HG02588 (cell line): ENCODE data around the gene FEM1A.
"Not testable (repeated sequence)": the region's sequence is repeated elsewhere in the genome, so short reads cannot be mapped to it uniquely, and the experiment has no call there.

Experiments used
- ATAC-seq: cut with Tn5 transposase; IDR thresholded peaks from one replicate; pipeline ENCODE4 v1.9.1; 2021; ENCODE audit warnings: mild to moderate bottlenecking, moderate library complexity; ENCODE audit not compliant: unreplicated experiment

FEM1A gene

DNA sequence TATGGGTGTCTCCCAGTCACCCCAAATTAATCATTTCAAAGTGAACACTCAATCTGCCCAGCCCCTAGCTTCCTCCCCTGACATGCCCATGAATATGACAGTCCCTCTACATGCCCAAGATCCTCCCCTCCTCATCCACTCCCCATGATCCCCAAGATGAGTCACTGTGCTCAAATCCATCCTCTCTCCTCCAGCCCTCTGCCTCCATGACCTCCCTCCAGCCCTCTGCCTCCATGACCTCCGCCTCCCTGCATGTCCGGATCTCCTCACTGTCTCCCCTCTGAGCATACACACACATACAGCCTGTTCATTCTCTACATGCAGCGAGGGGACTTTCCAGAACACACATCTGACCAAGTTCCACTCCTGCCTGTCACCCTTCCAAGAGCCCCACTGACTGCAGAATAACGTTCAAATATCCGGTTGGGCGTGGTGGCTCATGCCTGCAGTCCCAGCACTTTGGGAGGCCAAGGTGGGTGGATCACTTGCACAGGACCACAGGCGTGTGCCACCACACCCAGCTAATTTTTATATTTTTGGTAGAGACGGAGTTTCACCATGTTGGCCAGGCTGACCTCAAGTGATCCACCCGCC lies 18.4 kb upstream of the FEM1A start:
- no peak for ATAC-seq

DNA sequence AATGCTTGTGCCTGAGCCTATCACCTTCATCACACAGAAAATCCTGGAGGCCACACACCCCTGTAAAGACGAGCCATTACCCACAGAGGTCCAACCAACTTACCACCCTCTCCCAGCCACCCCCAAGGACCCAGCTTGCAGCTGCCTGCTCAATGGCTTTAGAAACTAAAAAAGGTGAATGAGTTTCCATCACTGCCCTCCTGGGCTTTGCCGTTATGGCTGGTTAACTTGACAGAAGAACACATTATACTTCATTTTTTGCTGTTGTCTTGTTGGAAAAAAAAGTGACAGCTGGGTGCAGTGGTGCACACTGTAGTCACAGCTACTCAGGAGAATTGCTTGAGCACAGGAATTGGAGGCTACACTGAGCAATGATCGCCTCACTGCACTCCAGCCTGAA lies 17.4 kb upstream of the FEM1A start:
- no peak for ATAC-seq

GRCh38 chr19:4775627-4776152 lies 15.8 kb upstream of the FEM1A start:
- no peak for ATAC-seq

GRCh38 chr19:4776436-4777211 lies 14.9 kb upstream of the FEM1A start:
- ATAC-seq, result no peak

GRCh38 chr19:4778124-4778523 lies 13.4 kb upstream of the FEM1A start:
- not testable (repeated sequence) for ATAC-seq

DNA sequence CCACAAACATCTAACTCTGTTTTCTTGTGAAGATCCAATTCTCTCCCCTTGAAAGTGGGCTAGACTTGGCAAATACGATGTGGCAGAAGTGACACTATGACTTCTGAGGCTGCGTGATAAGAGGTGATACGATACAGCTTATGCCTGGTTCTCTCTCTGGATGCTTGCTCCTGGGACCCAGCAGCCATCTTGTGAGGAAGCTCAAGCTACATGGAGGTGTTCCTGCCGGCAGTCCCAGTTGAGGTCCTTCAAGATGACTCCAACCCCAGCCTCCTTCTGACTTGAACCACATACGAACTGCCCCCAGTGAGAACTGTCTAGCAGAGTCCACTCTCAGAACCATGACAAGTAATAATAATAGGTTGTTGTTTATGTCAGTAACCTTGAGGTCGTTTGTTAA lies 10.7 kb upstream of the FEM1A start:
- ATAC-seq, result no peak

DNA sequence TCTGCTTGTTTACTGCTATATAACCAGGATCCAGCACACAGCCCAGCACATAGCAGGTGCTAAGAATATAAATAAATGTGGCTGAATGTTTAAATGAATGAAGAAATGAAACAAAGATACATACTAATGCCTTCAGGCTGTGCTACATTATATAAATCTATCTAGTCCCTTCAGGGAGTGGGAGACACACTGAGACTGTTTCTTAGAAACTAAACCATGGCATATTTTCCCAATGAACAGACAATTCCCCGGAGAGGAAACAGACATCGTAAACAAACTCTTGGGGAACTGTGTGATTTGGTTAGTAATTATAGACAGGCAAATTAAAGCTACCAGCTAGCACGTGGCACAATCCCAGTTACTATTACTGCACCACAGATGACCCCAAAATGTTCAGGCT lies 9.7 kb upstream of the FEM1A start:
- no peak for ATAC-seq

DNA sequence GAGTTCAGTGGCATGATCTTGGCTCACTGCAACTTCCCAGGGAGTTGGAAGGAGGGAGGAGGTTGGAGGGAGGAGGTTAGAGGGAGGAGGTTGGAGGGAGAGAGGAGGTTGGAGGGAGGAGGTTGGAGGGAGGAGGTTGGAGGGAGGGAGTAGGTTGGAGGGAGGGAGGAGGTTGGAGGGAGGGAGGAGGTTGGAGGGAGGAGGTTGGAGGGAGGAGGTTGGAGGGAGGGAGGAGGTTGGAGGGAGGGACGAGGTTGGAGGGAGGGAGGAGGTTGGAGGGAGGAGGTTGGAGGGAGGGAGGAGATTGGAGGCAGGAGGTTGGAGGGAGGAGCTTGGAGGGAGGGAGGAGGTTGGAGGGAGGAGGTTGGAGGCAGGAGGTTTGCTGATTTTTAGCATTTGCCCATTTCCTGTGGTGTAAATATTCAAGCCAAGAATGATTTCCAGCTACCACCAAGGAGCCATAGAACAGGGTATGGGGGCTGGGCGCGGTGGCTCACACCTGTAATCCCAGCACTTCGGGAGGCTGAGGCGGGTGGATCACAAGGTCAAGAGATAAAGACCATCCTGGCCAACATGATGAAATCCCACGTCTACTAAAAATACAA lies 5.0 kb upstream of the FEM1A start:
- not testable (repeated sequence) for ATAC-seq

DNA sequence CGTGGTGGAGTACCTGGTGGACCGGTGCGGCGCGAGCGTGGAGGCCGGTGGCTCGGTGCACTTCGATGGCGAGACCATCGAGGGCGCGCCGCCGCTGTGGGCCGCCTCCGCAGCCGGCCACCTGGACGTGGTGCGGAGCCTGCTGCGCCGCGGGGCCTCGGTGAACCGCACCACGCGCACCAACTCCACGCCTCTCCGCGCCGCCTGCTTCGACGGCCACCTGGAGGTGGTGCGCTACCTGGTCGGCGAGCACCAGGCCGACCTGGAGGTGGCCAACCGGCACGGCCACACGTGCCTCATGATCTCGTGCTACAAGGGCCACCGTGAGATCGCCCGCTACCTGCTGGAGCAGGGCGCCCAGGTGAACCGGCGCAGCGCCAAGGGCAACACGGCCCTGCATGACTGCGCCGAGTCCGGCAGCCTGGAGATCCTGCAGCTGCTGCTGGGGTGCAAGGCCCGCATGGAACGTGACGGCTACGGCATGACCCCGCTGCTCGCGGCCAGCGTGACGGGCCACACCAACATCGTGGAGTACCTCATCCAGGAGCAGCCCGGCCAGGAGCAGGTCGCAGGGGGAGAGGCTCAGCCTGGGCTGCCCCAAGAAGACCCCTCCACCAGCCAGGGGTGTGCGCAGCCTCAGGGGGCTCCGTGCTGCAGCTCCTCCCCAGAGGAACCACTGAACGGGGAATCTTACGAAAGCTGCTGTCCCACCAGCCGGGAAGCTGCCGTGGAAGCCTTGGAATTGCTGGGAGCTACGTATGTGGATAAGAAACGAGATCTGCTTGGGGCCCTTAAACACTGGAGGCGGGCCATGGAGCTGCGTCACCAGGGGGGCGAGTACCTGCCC lies 708 bp downstream of the FEM1A start:
- not testable (repeated sequence) for ATAC-seq

GRCh38 chr19:4792866-4793195 lies 1.3 kb downstream of the FEM1A start:
- ATAC-seq, result not testable (repeated sequence)

DNA sequence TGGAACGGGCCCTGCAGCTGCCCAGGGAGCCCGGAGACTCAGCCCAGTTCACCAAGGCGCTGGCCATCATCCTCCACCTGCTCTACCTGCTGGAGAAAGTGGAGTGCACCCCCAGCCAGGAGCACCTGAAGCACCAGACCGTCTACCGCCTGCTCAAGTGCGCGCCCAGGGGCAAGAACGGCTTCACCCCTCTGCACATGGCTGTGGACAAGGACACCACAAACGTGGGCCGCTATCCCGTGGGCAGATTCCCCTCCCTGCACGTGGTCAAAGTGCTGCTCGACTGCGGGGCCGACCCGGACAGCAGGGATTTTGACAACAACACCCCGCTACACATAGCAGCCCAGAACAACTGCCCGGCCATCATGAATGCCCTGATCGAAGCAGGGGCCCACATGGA lies 1.7 kb downstream of the FEM1A start:
- not testable (repeated sequence) for ATAC-seq

DNA sequence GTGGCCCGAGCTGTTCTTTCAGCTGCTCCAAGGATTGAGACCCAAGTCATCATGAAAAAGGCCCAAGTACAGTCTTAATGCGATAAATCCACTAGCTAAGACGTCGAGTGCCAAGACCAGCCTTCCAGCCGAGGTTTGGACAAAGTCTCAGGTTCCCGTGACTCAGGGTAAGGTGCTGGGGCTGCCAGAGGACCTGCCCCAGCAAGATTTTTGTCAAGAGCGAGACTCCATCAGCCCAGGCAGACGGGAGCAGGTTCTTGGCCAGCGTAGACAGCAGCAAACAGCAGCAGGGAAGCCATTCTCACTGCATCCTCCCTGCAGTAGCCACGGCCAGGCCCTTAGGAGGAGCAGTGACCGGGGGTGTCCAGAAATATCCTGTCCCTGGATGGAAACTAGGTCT lies 3.4 kb downstream of the FEM1A start:
- no peak for ATAC-seq

- no peak for ATAC-seq
Observed at GRCh38 chr19:4795400-4795799, 3.9 kb downstream of the FEM1A start.

DNA sequence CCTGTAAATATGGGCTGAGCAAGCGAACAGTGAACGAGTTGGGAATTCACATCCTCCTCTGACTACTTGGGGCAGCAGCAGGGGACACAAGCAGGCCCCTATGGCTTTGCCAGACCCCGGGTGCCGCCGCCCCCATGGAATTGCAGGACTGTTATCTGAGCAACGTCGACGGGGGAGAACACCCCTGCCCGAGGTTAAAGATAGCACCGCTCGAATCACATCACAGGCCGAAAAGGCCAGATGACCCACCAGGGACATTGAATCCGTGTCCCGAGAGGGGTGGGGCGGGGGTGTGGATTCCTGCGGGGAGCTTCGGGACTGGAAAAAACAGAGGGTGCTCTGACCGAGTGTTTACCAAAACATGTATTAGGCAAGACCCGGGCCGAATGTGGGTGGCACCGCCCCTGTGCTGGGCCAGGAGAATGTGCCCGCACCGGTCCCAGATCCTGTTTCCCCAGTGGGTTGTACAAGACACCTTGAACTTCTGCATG lies 9.1 kb downstream of the FEM1A start:
- no peak for ATAC-seq

- ATAC-seq, result no peak
Observed at GRCh38 chr19:4801085-4801619, 9.6 kb downstream of the FEM1A start.

- ATAC-seq, result no peak
Observed at GRCh38 chr19:4802711-4803110, 11.2 kb downstream of the FEM1A start.

DNA sequence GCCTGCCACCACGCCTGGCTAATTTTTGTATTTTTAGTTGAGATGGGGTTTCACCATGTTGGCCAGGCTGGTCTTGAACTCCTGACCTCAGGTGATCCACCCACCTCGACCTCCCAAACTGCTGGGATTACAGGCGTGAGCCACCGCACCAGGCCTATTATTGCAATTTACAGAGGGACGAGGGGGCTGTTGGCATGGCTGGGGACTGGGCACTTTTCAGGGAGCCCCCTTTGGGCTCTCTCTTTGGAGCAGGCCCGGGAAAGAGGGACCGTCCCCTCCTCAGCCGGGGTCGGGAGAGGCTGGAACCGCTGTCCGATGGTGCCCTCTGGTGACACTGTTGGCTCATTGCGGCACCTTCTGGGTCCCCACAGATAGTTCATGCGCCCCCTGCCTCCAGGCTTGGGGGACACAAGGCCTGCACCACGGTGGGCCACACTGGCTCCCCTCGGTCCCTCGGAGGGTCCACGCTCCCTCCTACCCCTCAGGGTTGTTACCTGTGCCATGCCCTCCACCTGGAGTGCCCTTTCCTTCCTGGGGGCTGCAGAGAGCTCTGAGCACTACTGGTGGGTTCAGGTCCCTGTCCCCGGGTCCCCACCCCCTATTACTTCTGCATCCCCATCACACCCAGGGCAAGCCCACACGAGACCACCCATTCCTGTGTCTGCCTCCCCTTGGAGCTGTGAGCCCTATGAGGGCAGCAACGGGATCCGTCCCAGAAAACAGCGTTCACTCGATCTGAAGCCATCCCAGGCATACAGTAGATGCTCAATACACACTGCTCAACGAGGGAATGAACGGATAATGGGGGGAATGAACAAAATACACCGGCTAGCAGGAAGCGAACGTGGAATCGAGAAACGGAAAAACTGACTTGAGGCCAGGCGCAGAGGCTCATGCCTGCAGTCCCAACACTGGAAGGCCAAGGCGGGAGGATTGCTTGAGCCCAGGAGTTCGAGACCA lies 12.5 kb downstream of the FEM1A start:
- no peak for ATAC-seq

- not testable (repeated sequence) for ATAC-seq
Observed at GRCh38 chr19:4805140-4805539, 13.6 kb downstream of the FEM1A start.

- no peak for ATAC-seq
Observed at GRCh38 chr19:4806384-4806783, 14.8 kb downstream of the FEM1A start.

- no peak for ATAC-seq
Observed at GRCh38 chr19:4807188-4807587, 15.7 kb downstream of the FEM1A start.
